ENCODE data around the gene CTBS. TPM values are rescaled to one million over a fixed set of nuclear protein-coding genes. Genes with fewer than 3 reads are reported as not detected.

CTBS gene
- total RNA-seq, 1 experiment from 2014 or later = 10.1 TPM

DNA sequence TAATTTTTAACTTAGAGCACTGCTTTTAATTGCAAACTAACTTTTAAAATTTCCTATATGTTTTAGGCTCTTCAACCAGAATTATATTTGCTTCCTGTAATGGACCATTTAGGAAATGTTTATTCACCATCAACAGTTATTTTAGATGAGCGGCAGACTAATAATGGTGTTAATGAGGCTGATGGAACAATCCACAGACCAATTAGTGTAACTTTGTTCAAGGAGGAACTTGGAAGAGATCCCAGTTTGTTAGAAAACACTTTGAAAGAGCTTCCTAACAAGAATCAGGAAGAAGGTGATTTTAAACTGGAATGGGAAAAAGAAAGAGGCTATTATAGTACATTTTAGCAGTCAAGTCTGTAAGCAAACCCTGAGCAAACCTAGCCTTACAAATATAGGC lies 48.5 kb downstream of the CTBS start:
- Mint-ChIP-seq H3K9me3 (peaks cover 9% of the 10 kb centered on the region), H3K4me3 (no peak overlapping the region), H3K27me3 (ENCODE audit: low read depth) (no peaks in the 10 kb centered on the region), H3K36me3 (no peaks in the 10 kb centered on the region), H3K27ac (peak overlapping the region; percentile 19; the same call in 1 of the 2 replicates), H3K4me1 (0 out of 2 replicates have a peak, but pooled peaks cover 3% of the 10 kb centered on the region)
- DNase-seq (ENCODE audit: low spot score) (no peak), ATAC-seq (no peak)
- CTCF ChIA-PET = no interaction called here
- POLR2A ChIA-PET = no interaction called here
- TF ChIP-seq E2F1 (CRISPR knock-in tag; IDR thresholded peaks at IDR 0.05) = no peak
- no peak for TF ChIP-seq MXD4 (CRISPR knock-in tag; IDR thresholded peaks at IDR 0.05; ENCODE audit: borderline replicate concordance)
- TF ChIP-seq ZNF317 (CRISPR knock-in tag; IDR thresholded peaks at IDR 0.05; ENCODE audit: borderline replicate concordance, low read depth) = peak; percentile 83
- TF ChIP-seq NFATC4 (CRISPR knock-in tag; IDR thresholded peaks at IDR 0.05) = no peak
- no peak for TF ChIP-seq STAT6 (CRISPR knock-in tag; conservative IDR thresholded peaks at IDR 0.05; ENCODE audit: low read depth)
- no peak for TF ChIP-seq FOXP4 (CRISPR knock-in tag; IDR thresholded peaks at IDR 0.05)
- no peak for TF ChIP-seq SMAD4 (CRISPR knock-in tag; IDR thresholded peaks at IDR 0.05)

GRCh38 chr1:84524590-84524989 lies 49.6 kb downstream of the CTBS start:
- ChIA-PET POLR2A (no interaction called here), CTCF (no interaction called here)
- peaks cover 9% of the 10 kb centered on the region for H3K9me3 Mint-ChIP-seq
- H3K4me1 Mint-ChIP-seq = 0 out of 2 replicates have a peak, but pooled peaks cover 3% of the 10 kb centered on the region
- H3K4me3 Mint-ChIP-seq = no peak overlapping the region
- H3K36me3 Mint-ChIP-seq = no peaks in the 10 kb centered on the region
- no peaks in the 10 kb centered on the region for H3K27me3 Mint-ChIP-seq (ENCODE audit: low read depth)
- H3K27ac Mint-ChIP-seq = no peak overlapping the region
- no peak for ATAC-seq
- DNase-seq (ENCODE audit: low spot score) = no peak
- TF ChIP-seq NR3C1 (CRISPR knock-in tag; conservative IDR thresholded peaks at IDR 0.05; ENCODE audit: low read depth) (no peak), ZNF263 (CRISPR knock-in tag; IDR thresholded peaks at IDR 0.05; ENCODE audit: low read depth) (no peak), NR2C2 (CRISPR knock-in tag; IDR thresholded peaks at IDR 0.05) (no peak), ZNF423 (CRISPR knock-in tag; IDR thresholded peaks at IDR 0.05) (no peak), TP53 (CRISPR knock-in tag; IDR thresholded peaks at IDR 0.05) (no peak), ZNF281 (CRISPR knock-in tag; IDR thresholded peaks at IDR 0.05) (no peak), FOXK1 (CRISPR knock-in tag; IDR thresholded peaks at IDR 0.05) (no peak), AFF4 (CRISPR knock-in tag; IDR thresholded peaks at IDR 0.05; ENCODE audit: borderline replicate concordance) (no peak), ATF2 (CRISPR knock-in tag; IDR thresholded peaks at IDR 0.05; ENCODE audit: borderline replicate concordance, low read depth) (no peak), ZNF396 (CRISPR knock-in tag; IDR thresholded peaks at IDR 0.05; ENCODE audit: borderline replicate concordance) (no peak)
- TF ChIP-seq, protein P1, sequence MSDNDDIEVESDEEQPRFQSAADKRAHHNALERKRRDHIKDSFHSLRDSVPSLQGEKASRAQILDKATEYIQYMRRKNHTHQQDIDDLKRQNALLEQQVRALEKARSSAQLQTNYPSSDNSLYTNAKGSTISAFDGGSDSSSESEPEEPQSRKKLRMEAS (CRISPR knock-in tag; IDR thresholded peaks at IDR 0.05) = no peak

Data from WTC11 (cell line).